ENCODE data around the gene TNNI2.

Gene TNNI2

GRCh38 chr11:1853376-1854131 is 14.8 kb downstream of the TNNI2 start:
- TF ChIP-seq ZNF37A (tag by site-specific recombination; IDR thresholded peaks at IDR 0.05) = no peak
- TF ChIP-seq ZEB2 (tag by site-specific recombination; IDR thresholded peaks at IDR 0.05) = no peak
- TF ChIP-seq ZNF324 (tag by site-specific recombination; IDR thresholded peaks at IDR 0.05) = no peak
- TF ChIP-seq ZNF561 (tag by site-specific recombination; IDR thresholded peaks at IDR 0.05; ENCODE audit: borderline replicate concordance) = no peak
- TF ChIP-seq ZNF23 (tag by site-specific recombination; IDR thresholded peaks at IDR 0.05; ENCODE audit: borderline replicate concordance) = no peak
- no peak for TF ChIP-seq ZNF112 (tag by site-specific recombination; IDR thresholded peaks at IDR 0.05)
- no peak for TF ChIP-seq ZNF114 (tag by site-specific recombination; IDR thresholded peaks at IDR 0.05)
- TF ChIP-seq MEIS1 (CRISPR knock-in tag; IDR thresholded peaks at IDR 0.05; ENCODE audit: borderline replicate concordance) = no peak
- TF ChIP-seq ZNF560 (tag by site-specific recombination; IDR thresholded peaks at IDR 0.05; ENCODE audit: borderline replicate concordance) = no peak
- no peak for TF ChIP-seq HOXD13 (CRISPR knock-in tag; IDR thresholded peaks at IDR 0.05; ENCODE audit: borderline replicate concordance)
- TF ChIP-seq ZNF132 (tag by site-specific recombination; IDR thresholded peaks at IDR 0.05; ENCODE audit: borderline replicate concordance) = no peak
- no peak for TF ChIP-seq ZNF2 (tag by site-specific recombination; IDR thresholded peaks at IDR 0.05)
- no peak for TF ChIP-seq ZSCAN4 (tag by site-specific recombination; IDR thresholded peaks at IDR 0.05)
- TF ChIP-seq ZNF707 (tag by site-specific recombination; IDR thresholded peaks at IDR 0.05) = no peak
- TF ChIP-seq HIC1 (tag by site-specific recombination; IDR thresholded peaks at IDR 0.05) = no peak
- TF ChIP-seq BCL11A (tag by site-specific recombination; IDR thresholded peaks at IDR 0.05; ENCODE audit: low read depth) = no peak
- no peak for TF ChIP-seq ELK4 (IDR thresholded peaks at IDR 0.05; ENCODE audit: borderline replicate concordance, low read depth, low read length)
- no peak for TF ChIP-seq ZNF416 (tag by site-specific recombination; IDR thresholded peaks at IDR 0.05)
- ChIA-PET POLR2A (no interaction called here), CTCF (interaction anchor here (0.5 to 0.6 kb wide), 3 partner anchors 201 to 298 kb away, joined by 3 to 5 read pairs (median 4); no protein-coding TSS in a partner anchor)
- H3K27ac ChIP-seq (ENCODE audit: extremely low read depth, low read depth, low read length) = no peak overlapping the region
- no peak overlapping the region for H3K4me3 ChIP-seq (ENCODE audit: low read depth, low read length)
- H3K9me3 ChIP-seq (ENCODE audit: control insufficient read depth, insufficient read depth, low read depth, low read length) = no peaks in the 10 kb centered on the region
- H3K4me1 ChIP-seq (ENCODE audit: control insufficient read depth, insufficient read depth, low read length) = no peaks in the 10 kb centered on the region
- no peaks in the 10 kb centered on the region for H3K36me3 ChIP-seq (ENCODE audit: control insufficient read depth in 2 of 2, insufficient read depth in 1 of 2, low read length in 2 of 2)

- CTCF ChIA-PET = interaction anchor here (0.6 to 1.4 kb wide), 2 partner anchors 28 to 202 kb away, joined by 4 to 5 read pairs; no protein-coding TSS in a partner anchor
- TF ChIP-seq KLF8 (tag by site-specific recombination; IDR thresholded peaks at IDR 0.05) (no peak), PRDM6 (tag by site-specific recombination; IDR thresholded peaks at IDR 0.05) (no peak), ZNF777 (tag by site-specific recombination; IDR thresholded peaks at IDR 0.05; ENCODE audit: borderline replicate concordance) (no peak), ZNF416 (tag by site-specific recombination; IDR thresholded peaks at IDR 0.05) (no peak), ZNF202 (tag by site-specific recombination; IDR thresholded peaks at IDR 0.05; ENCODE audit: borderline replicate concordance) (no peak)
These were observed 15.6 kb downstream of the TNNI2 start for GRCh38 chr11:1854132-1854948.

More at GRCh38 chr11:1854132-1854948, 15.6 kb downstream of the TNNI2 start:
- H3K9me3 ChIP-seq (ENCODE audit: control insufficient read depth, insufficient read depth, low read depth, low read length) = no peaks in the 10 kb centered on the region
- no peaks in the 10 kb centered on the region for H3K36me3 ChIP-seq (ENCODE audit: control insufficient read depth in 2 of 2, insufficient read depth in 1 of 2, low read length in 2 of 2)
- no peak overlapping the region for H3K27ac ChIP-seq (ENCODE audit: extremely low read depth, low read depth, low read length)
- no peak overlapping the region for H3K4me3 ChIP-seq (ENCODE audit: low read depth, low read length)
- POLR2A ChIA-PET = no interaction called here
- H3K4me1 ChIP-seq (ENCODE audit: control insufficient read depth, insufficient read depth, low read length) = no peaks in the 10 kb centered on the region

Measured in HEK293 (cell line).